GM18498 (cell line): ENCODE measurements around the gene AIFM3.

Source experiments
- ATAC-seq: cut with Tn5 transposase; IDR thresholded peaks from one replicate; pipeline ENCODE4 v1.9.1; 2021; ENCODE audit warnings: mild to moderate bottlenecking, moderate library complexity; ENCODE audit not compliant: unreplicated experiment

AIFM3 gene

GRCh38 chr22:20990184-20991180, 23.4 kb downstream of the AIFM3 start:
- ATAC-seq, result no peak

- ATAC-seq, result no peak
Observed at GRCh38 chr22:20991252-20992055, 24.4 kb downstream of the AIFM3 start.

GRCh38 chr22:20992056-20992442, 25.0 kb downstream of the AIFM3 start:
- ATAC-seq, result no peak

GRCh38 chr22:20992456-20993303, 25.6 kb downstream of the AIFM3 start:
- ATAC-seq, result no peak

GRCh38 chr22:20993304-20994127, 26.5 kb downstream of the AIFM3 start:
- no peak for ATAC-seq

- ATAC-seq, result no peak
Observed at GRCh38 chr22:20994128-20994901, 27.3 kb downstream of the AIFM3 start.

- ATAC-seq, result no peak
Observed at GRCh38 chr22:20994902-20995241, 27.8 kb downstream of the AIFM3 start.

GRCh38 chr22:20995329-20996030, 28.4 kb downstream of the AIFM3 start:
- no peak for ATAC-seq

- no peak for ATAC-seq
Observed at GRCh38 chr22:20996031-20996410, 29.0 kb downstream of the AIFM3 start.

- ATAC-seq, result no peak
Observed at GRCh38 chr22:20996598-20997535, 29.8 kb downstream of the AIFM3 start.

- ATAC-seq, result no peak
Observed at GRCh38 chr22:20997536-20998257, 30.6 kb downstream of the AIFM3 start.

- no peak for ATAC-seq
Observed at GRCh38 chr22:20998411-20999336, 31.6 kb downstream of the AIFM3 start.

- no peak for ATAC-seq
Observed at GRCh38 chr22:20999350-21000206, 32.5 kb downstream of the AIFM3 start.

- ATAC-seq, result no peak
Observed at GRCh38 chr22:21000207-21000986, 33.3 kb downstream of the AIFM3 start.
